ENCODE results near the gene CMSS1. TPM values are rescaled to one million over a fixed set of nuclear protein-coding genes. Genes with fewer than 3 reads are reported as not detected.
A peak's percentile ranks its signal among the peaks of the same experiment; 100 is the strongest.

CMSS1 gene
- total and polyA plus RNA-seq, 12 donors = 16.2 to 75.6 (median 33.0) TPM

DNA sequence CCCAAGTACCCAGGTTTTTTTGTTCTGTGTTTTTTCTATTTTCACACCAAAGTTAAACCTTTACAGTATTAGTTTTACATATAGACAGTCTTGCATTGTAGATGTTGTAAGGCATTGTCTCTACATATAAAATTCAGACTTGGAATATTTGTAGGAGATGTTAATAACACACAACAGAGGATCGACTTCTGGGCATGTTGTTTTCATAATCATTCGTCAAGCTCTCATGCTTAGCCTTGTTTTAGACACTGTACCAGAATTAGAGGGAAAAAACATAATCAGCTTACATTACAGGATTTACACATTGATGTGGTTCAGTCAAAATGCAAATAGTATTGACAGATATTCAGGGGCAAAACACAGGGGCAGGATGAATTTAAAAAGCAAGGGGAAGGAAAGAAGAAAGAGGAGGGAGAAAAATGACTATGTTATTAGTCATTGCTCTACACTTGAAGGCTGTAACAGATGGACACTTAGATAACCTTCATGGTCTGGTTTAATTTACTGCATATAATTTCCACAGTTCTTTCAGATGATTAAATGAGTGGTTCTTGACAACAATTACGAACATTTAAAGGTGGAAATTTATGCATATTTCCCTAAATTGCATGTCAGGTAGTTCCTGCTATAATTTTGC lies 7.5 kb downstream of the CMSS1 start:
- Histone ChIP-seq H3K36me3 (replicated peaks in 1 of 2) (no peaks in the 10 kb centered on the region), H3K27ac (no peak overlapping the region), H3K4me1 (replicated peaks in 1 of 2) (peaks cover 7 to 12% of the 10 kb centered on the region in 2 donors), H3K27me3 (no peaks in the 10 kb centered on the region), H3K9me3 (replicated peaks in 1 of 3) (no peaks in the 10 kb centered on the region), H3K4me3 (no peak overlapping the region)
- TF ChIP-seq, protein P1, sequence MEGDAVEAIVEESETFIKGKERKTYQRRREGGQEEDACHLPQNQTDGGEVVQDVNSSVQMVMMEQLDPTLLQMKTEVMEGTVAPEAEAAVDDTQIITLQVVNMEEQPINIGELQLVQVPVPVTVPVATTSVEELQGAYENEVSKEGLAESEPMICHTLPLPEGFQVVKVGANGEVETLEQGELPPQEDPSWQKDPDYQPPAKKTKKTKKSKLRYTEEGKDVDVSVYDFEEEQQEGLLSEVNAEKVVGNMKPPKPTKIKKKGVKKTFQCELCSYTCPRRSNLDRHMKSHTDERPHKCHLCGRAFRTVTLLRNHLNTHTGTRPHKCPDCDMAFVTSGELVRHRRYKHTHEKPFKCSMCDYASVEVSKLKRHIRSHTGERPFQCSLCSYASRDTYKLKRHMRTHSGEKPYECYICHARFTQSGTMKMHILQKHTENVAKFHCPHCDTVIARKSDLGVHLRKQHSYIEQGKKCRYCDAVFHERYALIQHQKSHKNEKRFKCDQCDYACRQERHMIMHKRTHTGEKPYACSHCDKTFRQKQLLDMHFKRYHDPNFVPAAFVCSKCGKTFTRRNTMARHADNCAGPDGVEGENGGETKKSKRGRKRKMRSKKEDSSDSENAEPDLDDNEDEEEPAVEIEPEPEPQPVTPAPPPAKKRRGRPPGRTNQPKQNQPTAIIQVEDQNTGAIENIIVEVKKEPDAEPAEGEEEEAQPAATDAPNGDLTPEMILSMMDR (IDR thresholded peaks at IDR 0.05) = no peak
- TF ChIP-seq POLR2A (IDR thresholded peaks at IDR 0.05) = no peak
- intact Hi-C loops (cut with DNase I) = no loop called here
- WGBS, 4 donors = 35 to 38% (median 36%) methylated on average over 3 of the region's 3 CpGs
- DNase-seq = no peak

DNA sequence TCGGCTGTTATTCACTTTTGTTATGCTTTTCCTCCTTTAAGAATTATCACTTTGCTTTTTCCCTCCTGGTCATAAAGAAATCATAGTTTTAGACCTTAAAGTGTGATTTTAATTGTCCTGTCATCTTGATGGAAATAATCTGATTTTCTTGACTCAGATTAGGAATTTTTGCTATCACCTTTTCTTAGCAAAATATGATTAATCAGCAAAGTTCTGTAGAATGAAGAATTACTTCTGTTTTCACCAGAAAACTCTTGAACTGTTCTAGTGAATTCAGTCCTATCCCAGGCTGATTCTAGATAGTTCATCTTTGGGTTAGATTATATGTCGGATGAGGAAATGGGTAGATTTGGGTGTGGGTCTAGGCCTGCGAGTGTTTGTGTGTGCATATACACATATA lies 12.2 kb downstream of the CMSS1 start:
- no peaks in the 10 kb centered on the region for H3K9me3 ChIP-seq (replicated peaks in 1 of 3)
- no peak for DNase-seq
- intact Hi-C loops (cut with DNase I) = loop anchor here in 1 of 2 donors (5.0 kb wide), 1 partner anchor 422 kb away; no protein-coding TSS in a partner anchor
- TF ChIP-seq POLR2A (IDR thresholded peaks at IDR 0.05) = no peak
- 95 to 99% (median 97%) methylated on average over 3 of the region's 3 CpGs for WGBS, 4 donors
- no peak overlapping the region for H3K27ac ChIP-seq
- H3K36me3 ChIP-seq (replicated peaks in 1 of 2) = no peaks in the 10 kb centered on the region
- peaks cover 17 to 19% of the 10 kb centered on the region in 2 donors for H3K4me1 ChIP-seq (replicated peaks in 1 of 2)
- H3K4me3 ChIP-seq = no peak overlapping the region
- H3K27me3 ChIP-seq = no peaks in the 10 kb centered on the region

DNA sequence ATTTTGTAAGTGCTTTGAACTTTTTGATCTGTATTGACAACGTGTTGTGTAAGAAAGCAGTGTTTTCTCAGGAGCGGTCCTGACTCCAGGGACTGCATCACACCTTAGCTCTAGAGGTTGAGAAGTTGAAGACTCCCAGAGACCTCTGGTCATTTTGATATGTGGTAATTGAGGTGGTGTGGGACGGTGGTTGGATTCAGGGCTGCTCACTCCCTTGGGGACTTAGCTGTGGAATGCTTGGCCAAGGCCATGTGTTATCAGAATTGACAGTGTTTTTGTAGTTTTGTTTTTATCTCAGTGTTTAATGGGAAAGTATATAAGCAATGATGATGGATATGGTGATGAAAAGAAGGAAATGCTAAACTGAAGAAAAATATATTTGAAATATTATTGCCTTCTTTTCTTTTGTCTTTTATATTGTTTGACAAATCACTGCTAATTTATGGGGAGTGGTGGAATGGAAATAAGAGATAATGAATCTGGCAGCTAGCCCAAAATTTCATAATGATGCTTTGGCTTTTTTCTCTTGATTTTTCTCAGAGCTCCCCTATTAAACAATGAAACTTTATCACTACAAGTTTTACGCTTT lies 16.0 kb downstream of the CMSS1 start:
- Histone ChIP-seq H3K27me3 (no peaks in the 10 kb centered on the region), H3K27ac (peak overlapping the region in 4 of 5 donors; percentile 18 to 41 (median 30)), H3K4me3 (no peak overlapping the region), H3K4me1 (replicated peaks in 1 of 2) (peaks cover 8 to 18% of the 10 kb centered on the region in 2 donors), H3K9me3 (replicated peaks in 1 of 3) (no peaks in the 10 kb centered on the region), H3K36me3 (replicated peaks in 1 of 2) (no peaks in the 10 kb centered on the region)
- DNase-seq = peak in 5 of 7 donors; percentile 31 to 48 (median 39)
- TF ChIP-seq, protein P1 (IDR thresholded peaks at IDR 0.05) = no peak
- no peak for TF ChIP-seq POLR2A (IDR thresholded peaks at IDR 0.05)
- intact Hi-C loops (cut with DNase I) = loop anchor here in 1 of 2 donors (5.0 kb wide), 1 partner anchor 419 kb away; no protein-coding TSS in a partner anchor
- 35 to 44% (median 38%) methylated on average over 4 of the region's 4 CpGs for WGBS, 4 donors

DNA sequence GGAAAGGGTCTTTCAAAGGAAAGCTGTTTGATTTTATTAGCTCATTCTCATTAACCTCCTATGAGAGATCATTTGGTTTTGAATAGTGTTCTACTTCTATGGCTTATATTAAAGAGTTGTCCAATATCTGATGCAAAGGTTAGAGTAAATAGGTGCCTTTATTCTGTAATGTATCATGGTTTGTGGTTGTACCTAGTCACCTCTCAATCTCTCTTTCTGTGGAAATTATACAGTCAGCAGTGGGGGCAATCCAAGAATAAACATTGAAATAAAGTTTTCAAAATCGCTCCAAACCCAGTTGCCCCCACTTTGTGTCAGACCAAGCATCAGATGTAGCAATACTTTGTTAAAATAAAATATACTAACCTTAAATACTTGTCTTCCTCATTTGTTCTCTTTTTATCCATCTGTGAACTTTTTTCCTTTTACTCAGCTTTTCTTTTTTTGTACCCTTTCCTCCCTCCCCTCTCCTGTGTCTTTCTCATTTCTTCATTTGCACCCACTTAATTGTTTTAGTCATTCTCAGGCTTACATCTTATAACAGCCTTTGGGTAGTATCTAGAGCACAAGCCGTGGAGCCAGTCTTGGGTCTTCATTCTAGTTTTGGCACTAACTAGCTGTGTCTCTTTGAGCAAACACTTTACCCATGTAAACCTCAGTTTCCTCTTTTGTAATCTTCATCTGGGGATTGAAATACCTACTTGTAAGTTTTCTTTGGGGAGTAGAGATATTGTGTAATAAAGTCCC lies 16.7 kb downstream of the CMSS1 start:
- intact Hi-C loops (cut with DNase I) = loop anchor here in 1 of 2 donors (5.0 kb wide), 1 partner anchor 418 kb away; no protein-coding TSS in a partner anchor
- no peak overlapping the region for H3K27ac ChIP-seq
- 90 to 95% (median 94%) methylated on average over 2 of the region's 2 CpGs for WGBS, 4 donors

More for the DNA sequence above, 16.7 kb downstream of the CMSS1 start:
- Histone ChIP-seq H3K27me3 (no peaks in the 10 kb centered on the region), H3K36me3 (replicated peaks in 1 of 2) (no peaks in the 10 kb centered on the region), H3K4me1 (replicated peaks in 1 of 2) (peaks cover 8 to 18% of the 10 kb centered on the region in 2 donors), H3K4me3 (no peak overlapping the region), H3K9me3 (replicated peaks in 1 of 3) (no peaks in the 10 kb centered on the region)
- no peak for DNase-seq
- TF ChIP-seq, protein P1 (IDR thresholded peaks at IDR 0.05) = no peak
- TF ChIP-seq POLR2A (IDR thresholded peaks at IDR 0.05) = no peak

Data from adrenal gland (tissue), 12 donors.